Parietal lobe (tissue), 1 donor: ENCODE data around the gene SNAPC2. TPM values are rescaled to one million over a fixed set of nuclear protein-coding genes. Genes with fewer than 3 reads are reported as not detected.

Experiments
- total RNA-seq: library from RNA; depleted of rRNA; stranded (reverse); fragments of >200 nt; gene quantifications from one replicate; pipeline ENCODE4 v1.2.3, GENCODE V29; 2014

Gene SNAPC2
- total RNA-seq = 6.6 TPM

GRCh38 chr19:7919610-7920518 is at the start of gene SNAPC2:
Gene SNAPC2, plus strand, starts transcription at chr19:7920338. Its CDS starts 29 bp downstream, at chr19:7920367.

GRCh38 chr19:7874076-7874896 is 45.9 kb upstream of the SNAPC2 start, which contains the start of gene PRR36:
Gene PRR36, minus strand, starts transcription at chr19:7874390. Its CDS starts 701 bp downstream, at chr19:7873689.

GRCh38 chr19:7888145-7888825 is 31.9 kb upstream of the SNAPC2 start, which contains the start of gene LRRC8E:
Gene LRRC8E, plus strand, starts transcription at chr19:7888510. Its CDS starts 7,094 bp downstream, at chr19:7895604.

DNA sequence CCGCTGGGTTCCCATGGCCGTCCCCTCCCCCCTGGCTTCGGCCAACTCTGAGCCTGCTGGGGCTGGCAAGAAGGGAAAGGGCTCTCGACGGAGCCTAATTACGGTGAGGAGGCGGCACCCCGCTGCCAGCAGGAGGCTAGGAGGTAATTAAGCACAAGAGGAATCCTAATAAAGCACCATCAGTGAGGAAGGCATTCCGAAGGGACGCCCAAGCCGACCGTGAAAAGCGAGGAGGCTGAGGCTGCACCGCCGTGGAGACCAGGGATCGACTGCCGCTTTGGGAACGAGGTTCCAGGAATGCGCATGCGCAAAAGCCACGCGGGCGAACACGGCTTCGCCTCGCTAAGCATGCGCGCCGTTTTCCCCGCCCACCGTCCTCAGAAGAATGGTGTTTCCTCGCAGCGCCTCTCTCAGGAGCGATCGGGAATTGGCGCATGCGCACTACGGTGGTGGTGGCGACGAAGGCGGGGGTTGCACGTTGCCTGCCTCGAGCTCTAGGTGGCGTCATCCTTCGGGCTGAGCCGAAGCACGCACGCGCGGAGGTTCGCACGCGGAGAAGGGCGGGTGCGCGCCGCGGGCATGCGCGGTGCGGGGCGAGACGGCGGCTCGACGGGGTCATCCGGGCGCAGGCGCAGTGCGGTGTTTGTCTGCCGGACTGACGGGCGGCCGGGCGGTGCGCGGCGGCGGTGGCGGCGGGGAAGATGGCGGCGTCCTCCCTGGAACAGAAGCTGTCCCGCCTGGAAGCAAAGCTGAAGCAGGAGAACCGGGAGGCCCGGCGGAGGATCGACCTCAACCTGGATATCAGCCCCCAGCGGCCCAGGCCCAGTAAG is 16.7 kb upstream of the SNAPC2 start, which contains the start of gene MAP2K7:
MAP2K7 (plus strand) TSS at position 634 of the 830 bp plus-strand sequence; CDS start at position 702, 68 bp downstream.

DNA sequence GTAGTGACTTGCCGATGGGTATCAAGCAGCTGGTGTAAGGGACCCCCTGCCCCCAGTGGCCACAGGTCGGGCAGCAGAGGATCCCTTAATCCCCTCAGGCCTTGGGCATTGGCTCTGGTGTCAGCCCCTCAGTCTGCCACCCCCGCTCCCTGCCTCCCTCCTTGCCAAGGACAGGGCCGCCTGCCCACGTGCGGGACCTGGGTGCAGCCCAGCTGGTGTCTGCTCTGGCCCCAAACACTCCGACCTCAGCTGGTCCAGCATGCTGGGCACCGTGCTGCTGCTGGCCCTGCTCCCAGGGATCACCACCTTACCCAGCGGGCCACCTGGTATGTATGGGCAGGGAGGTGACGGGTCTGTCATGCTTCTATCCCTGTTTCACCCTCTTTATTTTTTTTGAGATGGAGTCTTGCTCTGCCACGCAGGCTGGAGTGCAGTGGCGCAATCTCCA is 5.5 kb upstream of the SNAPC2 start, which contains the start of gene TGFBR3L:
TGFBR3L (plus strand) TSS at position 233 of the 448 bp plus-strand sequence.

DNA sequence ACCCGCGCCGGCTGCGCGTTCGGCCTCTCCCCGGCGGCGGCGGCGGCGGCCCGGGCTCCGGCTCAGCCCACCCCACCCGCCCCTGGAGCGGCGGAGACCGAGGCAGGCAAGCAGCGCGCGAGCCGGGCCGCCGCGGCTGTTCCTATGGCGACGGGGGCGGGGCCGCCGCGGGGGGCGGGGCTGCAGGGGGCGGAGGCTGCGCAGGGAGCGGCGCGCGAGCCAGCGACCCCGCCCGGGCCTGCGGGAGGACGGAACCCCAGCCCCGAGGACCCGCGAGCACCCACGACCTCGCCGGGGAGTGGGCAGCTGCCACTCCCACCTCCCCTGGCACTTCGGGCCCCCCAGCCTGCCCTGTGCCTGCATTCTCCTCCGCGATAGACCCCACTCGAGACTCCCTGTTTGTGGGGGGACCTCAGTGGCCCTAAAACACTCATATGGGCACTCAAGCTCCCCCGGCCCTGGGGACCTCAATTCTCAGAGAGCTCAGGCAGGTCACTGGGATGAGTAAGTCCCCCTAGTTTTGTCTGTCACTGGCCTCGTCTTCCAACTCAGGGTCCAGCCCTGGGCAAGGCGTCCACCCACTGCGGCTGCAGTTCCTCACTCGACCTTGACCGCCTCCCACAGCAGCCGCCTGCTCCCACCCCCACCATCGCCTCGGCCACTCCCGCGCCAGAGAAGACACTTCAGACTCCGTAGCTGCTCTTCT is 6.0 kb downstream of the SNAPC2 start, which contains the start of gene CTXN1:
CTXN1 (minus strand) TSS at position 115 of the 706 bp plus-strand sequence. CDS start 597 bp downstream, outside the sequence.

GRCh38 chr19:7943444-7944176 is 23.5 kb downstream of the SNAPC2 start, which contains the start of gene TIMM44:
Gene TIMM44, minus strand, starts transcription at chr19:7943666. Its CDS starts 15 bp downstream, at chr19:7943651.

Other genes starting within 250 kb of the SNAPC2 start
- not detected for gene MCEMP1, start 243.2 kb upstream of the SNAPC2 start, total RNA-seq
- 13.1 TPM for gene TRAPPC5, start 239.5 kb upstream of the SNAPC2 start, total RNA-seq
- gene FCER2, start 218.2 kb upstream of the SNAPC2 start, total RNA-seq = not detected
- gene CLEC4G, start 188.2 kb upstream of the SNAPC2 start, total RNA-seq = not detected
- not detected for gene CD209, start 172.8 kb upstream of the SNAPC2 start, total RNA-seq
- not detected for gene CLEC4M, start 157.1 kb upstream of the SNAPC2 start, total RNA-seq
- gene EVI5L, start 90.1 kb upstream of the SNAPC2 start, total RNA-seq = 57.0 TPM
- 6.6 TPM for gene PRR36, start 45.9 kb upstream of the SNAPC2 start, total RNA-seq
- not detected for gene LRRC8E, start 31.8 kb upstream of the SNAPC2 start, total RNA-seq
- 8.5 TPM for gene MAP2K7, start 16.5 kb upstream of the SNAPC2 start, total RNA-seq
- not detected for gene TGFBR3L, start 5.5 kb upstream of the SNAPC2 start, total RNA-seq
- gene CTXN1, start 5.8 kb downstream of the SNAPC2 start, total RNA-seq = 38.5 TPM
- gene TIMM44, start 23.3 kb downstream of the SNAPC2 start, total RNA-seq = 40.4 TPM
- gene ELAVL1, start 85.3 kb downstream of the SNAPC2 start, total RNA-seq = 22.5 TPM
- gene CCL25, start 132.4 kb downstream of the SNAPC2 start, total RNA-seq = not detected
- gene FBN3, start 229.3 kb downstream of the SNAPC2 start, total RNA-seq = 75.1 TPM